ENCODE results near the gene BEND6.

The BEND6 gene

GRCh38 chr6:57074383-57074782 is 119.5 kb downstream of the BEND6 start:
- TF ChIP-seq CTCF (IDR thresholded peaks at IDR 0.05; ENCODE audit: low read depth, low read length, missing control alignments) = no peak
- H3K4me3 ChIP-seq (ENCODE audit: low read depth, low read length) = no peak overlapping the region
- in situ Hi-C loops (cut with HindIII; ENCODE audit: low sequenced_read_pairs) = no loop called here
- no peak for DNase-seq (ENCODE audit: low read depth)

- H3K4me3 ChIP-seq (ENCODE audit: low read depth, low read length) = no peak overlapping the region
- no peak for TF ChIP-seq CTCF (IDR thresholded peaks at IDR 0.05; ENCODE audit: low read depth, low read length, missing control alignments)
- DNase-seq (ENCODE audit: low read depth) = no peak
- in situ Hi-C loops (cut with HindIII; ENCODE audit: low sequenced_read_pairs) = no loop called here
Observed at GRCh38 chr6:57075092-57075491, 120.2 kb downstream of the BEND6 start.

All from astrocyte of the cerebellum (primary cell).